ENCODE measurements around the gene TOM1.

TOM1 gene

GRCh38 chr22:35307892-35308291, 8.2 kb downstream of the TOM1 start:
- no peak for DNase-seq

GRCh38 chr22:35308480-35309021, 8.9 kb downstream of the TOM1 start:
- no peak for DNase-seq

- DNase-seq = no peak
These were observed 11.2 kb downstream of the TOM1 start for GRCh38 chr22:35310556-35311550.

GRCh38 chr22:35311551-35311999, 11.9 kb downstream of the TOM1 start:
- DNase-seq = no peak

DNA sequence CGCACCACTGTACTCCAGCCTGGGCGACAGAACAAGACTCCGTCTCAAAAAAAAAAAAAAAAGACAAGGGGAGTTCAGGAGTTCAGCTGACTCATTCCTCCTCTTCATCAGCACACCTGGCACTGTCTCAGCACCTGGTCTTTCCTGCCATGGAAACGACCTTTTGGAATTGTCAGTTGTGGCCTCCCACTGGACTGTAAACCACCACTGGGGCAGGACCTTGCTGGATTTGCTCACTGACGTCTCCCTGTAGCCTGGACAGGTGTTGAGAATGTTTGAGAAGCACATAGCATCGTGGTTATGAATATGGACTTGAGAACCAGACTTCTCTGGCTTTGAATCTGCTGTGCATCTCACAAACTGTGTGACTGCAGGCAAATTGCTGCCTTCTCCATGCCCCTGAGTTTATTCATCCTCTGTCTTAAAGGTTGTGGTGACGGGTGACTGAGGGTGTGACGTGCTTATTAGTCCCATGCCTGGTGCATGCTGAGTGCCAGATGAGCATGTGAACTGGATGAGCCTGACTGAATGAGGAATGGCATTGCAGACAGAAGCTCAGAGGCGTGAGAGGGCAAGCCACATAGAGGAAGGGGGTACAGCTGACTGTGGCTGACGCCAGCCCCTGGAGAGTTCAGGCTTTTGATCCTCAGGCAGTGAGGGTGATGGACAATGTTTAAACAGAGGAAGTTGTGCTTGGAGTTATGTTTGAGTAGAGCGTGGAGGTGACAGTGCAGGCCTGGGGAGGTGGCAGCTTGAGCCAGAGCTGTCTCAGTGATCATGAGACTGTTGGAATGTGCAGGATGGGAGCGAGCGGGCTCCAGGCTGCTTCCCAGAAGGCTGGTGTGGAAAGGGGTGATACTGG, 12.7 kb downstream of the TOM1 start:
- no peak for DNase-seq

DNA sequence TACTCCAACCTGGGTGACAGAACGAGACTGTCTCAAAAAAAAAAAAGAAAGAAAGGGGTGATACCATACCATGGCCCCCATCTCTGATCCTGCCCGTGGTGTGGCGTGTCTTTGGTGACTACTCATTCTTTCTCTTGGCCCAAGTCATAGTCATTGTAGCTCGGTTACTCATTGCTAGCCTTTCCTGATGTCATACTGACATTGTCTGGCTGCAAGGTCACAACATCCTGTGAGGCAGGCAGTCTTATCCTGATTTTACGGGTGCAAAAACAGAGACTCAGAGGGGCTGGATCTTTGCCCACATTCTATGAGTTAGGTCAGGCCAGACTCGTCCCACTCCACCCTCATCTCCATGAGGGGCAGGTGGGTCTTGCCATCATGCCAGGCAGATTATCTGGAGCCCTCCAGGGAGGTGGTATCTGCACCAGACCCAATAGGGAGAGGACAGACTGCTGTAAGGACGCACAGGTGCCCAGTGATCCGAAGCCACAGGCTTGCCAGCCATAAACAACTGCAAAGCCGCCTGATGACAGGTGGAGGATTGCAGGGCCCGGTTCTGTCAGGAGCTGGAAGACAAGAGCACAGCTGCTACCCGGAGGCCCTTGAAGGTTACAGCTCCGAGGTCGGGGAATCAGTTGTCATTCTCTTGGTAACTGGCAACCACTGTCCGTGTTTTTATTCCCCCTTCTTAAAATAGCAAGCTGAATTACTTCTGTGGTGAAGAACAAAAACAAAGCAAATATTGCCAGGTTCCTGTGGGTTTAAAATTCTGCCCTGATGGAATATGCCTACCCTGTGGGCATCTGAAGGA, 13.8 kb downstream of the TOM1 start:
- peak; percentile 33 for DNase-seq

- no peak for DNase-seq
These were observed 14.7 kb downstream of the TOM1 start for GRCh38 chr22:35314161-35314942.

- DNase-seq = no peak
These were observed 15.6 kb downstream of the TOM1 start for GRCh38 chr22:35315141-35315854.

DNA sequence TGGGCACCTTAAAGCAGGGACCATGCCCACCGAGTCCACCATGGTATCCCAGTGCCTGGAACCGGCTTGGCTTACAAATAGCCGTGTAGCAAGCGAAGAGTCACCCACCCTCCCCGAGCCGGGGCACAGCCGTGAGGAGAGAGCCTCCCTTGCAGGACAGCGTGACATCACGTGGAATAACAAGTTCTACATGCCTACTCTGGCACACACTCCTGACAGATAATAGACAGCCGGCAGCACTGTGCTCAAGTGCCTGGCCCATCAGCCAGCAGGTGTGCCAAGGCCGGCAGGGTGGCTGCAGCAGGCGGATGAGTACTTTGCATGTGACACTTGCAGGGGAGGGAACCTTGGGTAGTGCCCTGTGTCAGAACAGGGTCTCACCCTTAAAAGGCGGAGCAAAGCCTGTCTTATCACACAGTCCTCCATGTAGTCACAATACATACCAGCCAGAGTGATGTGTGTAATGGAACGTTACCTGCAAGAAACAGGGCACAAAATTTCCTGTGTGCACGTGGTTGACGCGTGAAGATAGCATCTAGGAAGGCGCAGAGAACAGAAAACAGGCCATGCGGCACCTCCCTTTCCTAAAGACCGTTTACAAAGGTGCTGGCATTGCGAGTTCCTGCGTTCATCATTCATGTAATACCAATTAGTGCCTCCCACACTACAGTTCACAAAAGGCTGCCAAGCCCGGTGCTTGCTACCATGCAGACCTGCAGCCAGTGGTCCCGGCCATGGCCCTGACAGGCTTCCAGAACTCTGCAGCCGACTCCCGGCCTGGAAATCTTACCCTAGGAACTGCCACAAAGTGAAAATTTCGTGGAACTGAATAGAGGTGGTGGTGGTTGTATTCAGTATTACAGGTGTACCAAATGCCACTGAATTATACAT, 16.4 kb downstream of the TOM1 start:
- DNase-seq = peak; percentile 59

- no peak for DNase-seq
These were observed 17.1 kb downstream of the TOM1 start for GRCh38 chr22:35316751-35317150.

DNA sequence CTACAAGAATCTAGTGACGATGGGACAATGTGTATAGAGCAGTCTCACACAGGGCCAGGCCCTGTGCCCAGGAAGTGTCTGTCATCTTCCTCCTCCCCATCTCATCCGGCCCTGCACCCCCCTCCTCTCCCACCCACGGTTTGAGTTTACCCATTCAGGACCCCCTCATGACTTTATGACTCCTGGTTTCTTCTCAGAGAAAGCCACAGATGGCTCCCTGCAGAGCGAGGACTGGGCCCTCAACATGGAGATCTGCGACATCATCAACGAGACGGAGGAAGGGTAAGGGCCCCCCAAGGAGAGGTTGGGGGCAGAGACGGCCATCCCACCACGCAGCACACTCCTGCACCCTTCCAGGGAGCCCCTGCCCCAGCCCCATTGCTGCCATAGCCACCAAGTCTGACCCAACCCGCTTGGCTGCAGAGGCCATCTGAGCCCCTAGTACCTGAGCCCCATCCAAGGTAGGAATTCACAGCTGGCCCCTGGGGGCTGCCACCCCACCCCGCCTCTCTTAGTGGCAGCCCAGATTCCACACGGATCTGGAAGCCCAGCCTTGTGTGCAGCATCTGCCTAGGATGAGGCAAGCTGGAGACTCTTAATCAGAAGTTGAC, 18.1 kb downstream of the TOM1 start:
- DNase-seq = no peak

DNA sequence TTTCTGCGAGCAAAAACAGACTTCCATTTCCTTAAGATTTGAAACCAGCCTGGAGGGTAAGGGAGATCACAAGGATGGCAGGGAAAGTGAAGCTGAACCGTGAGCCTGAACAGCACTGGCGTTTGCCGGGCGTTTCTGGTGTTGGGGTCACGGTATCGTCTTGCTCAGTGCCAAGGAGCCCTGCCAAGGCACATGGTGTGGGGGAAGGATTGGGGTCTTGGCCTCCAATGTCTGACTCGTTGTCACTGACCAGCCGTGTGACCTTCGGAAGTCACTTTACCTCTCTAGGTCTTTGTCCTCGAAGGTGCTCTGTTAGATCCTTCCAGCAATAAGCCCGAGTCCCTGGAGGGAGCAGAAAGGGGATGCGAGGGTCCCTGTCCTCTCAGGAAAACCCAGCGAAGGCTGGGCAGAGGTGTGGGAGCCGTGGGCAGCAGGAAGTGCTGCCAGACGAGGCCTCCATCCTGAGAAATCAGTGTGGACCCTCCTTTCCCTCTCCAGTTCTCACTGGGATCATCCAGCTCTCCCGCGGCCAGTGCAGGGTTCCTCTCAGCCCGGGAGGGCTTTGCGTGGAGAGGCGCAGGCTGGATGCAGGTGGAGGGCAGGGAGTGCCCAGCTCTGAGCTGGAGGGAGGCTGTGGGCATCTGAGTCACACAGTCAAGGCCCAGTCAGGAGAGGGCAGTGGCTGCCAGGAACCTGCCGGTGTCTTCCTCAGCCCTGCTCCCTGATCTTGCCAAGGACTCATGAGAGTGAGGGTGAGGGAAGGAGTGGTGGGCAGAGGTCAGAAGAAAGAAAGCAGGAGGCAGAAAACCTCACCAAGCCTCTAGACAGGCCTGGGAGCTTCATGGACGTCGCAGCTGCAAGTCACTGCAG, 18.9 kb downstream of the TOM1 start:
- DNase-seq = no peak

DNA sequence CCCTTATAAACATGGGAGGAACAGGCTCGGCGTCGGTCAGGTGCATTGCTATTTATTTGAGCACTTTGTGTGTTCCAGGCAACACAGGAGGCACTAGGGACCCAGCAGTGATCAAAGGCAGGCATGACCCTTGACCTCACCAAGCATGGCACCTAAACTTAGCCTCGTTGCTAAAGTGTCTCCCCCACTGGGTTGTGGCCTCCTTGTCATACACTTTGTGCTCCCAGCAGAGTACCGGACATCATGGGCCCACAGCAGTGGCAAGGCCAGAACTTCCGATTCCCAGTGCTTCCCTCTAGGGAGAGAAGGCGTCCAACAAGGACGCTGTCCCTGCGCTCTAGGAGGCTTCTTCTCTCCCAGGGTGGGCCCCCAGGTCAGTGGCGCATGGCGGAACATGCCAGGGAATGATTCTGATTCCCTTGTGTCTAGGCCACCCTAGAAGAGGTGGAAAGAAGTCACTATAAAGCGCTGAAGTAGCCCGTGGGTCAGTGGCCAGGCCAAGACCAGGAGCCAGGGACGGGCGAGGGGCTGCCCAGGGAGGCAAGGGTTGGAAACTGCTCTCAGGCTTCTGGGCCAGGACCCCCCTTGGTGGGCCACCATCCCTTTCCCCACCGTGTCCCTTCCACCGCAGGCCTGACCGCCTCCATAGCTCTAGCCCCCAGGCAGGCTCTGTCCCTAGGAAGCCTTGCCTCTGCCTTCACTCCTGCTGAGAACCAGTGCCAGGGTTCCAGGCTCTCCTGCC, 19.7 kb downstream of the TOM1 start:
- no peak for DNase-seq

DNA sequence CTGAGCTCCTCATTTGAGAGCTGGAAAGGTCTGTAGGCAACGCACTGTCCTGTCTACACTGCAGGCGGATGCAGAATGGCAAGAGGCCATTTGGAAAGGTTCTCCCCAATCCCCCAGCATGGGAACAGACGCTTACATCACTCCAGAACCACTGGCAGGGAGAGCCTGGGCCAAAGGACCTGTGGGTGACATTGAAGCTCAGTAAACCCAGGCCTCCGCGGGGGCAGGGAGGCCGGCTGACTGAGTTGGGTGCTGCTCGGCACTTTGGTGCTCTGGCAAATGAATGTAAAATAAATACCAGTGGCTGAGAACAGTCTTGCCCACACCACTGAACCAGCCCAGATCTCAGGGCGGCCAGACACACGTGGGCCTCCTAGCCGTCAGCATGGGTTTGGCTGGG, 22.4 kb downstream of the TOM1 start:
- DNase-seq = no peak

DNA sequence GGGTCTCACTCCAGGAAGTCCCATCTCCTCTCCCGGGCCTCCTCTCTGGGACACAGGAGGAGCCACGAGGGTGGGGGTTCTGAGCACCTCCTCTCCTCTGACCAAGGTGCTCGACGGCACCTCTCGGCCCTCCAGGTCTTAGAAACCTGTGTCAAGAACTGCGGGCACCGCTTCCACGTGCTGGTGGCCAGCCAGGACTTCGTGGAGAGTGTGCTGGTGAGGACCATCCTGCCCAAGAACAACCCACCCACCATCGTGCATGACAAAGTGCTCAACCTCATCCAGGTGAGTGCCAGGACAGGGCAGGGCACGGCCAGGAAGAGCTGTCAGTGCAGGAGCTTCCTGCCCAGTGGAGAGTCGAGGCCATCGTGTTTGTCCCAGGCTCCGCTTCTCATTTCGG, 23.2 kb downstream of the TOM1 start:
- no peak for DNase-seq

GRCh38 chr22:35323305-35323704, 23.6 kb downstream of the TOM1 start:
- no peak for DNase-seq

- DNase-seq = no peak
These were observed 24.4 kb downstream of the TOM1 start for GRCh38 chr22:35324067-35324466.

- no peak for DNase-seq
These were observed 25.1 kb downstream of the TOM1 start for GRCh38 chr22:35324762-35325161.

Measured in NCI-H1092 (cell line).